Chondrocyte (in vitro differentiated cells): ENCODE measurements around the gene ZBTB7B. TPM values are rescaled to one million over a fixed set of nuclear protein-coding genes. Genes with fewer than 3 reads are reported as not detected.

ENCODE experiments used
- DNase-seq: peaks from one replicate; pipeline ENCODE4 v3.0.0; 2021; ENCODE audit warnings: mixed read lengths, low spot score
- H3K27ac Mint-ChIP-seq: one replicate; pipeline ENCODE4 v1.8.0; 2021; ENCODE audit warnings: mild to moderate bottlenecking, moderate library complexity, mixed read lengths; ENCODE audit not compliant: unreplicated experiment
- H3K27me3 Mint-ChIP-seq: 2 replicates; pipeline ENCODE4 v1.8.0; 2021; ENCODE audit warnings: low read depth, mixed read lengths
- H3K36me3 Mint-ChIP-seq: 2 replicates; pipeline ENCODE4 v1.8.0; 2021; ENCODE audit warnings: low read depth, mixed read lengths
- H3K4me1 Mint-ChIP-seq: 2 replicates; pipeline ENCODE4 v1.8.0; 2021; ENCODE audit warnings: low read depth, mild to moderate bottlenecking, mixed read lengths
- H3K4me3 Mint-ChIP-seq: one replicate; pipeline ENCODE4 v1.8.0; 2021; ENCODE audit warnings: mild to moderate bottlenecking, moderate library complexity, mixed read lengths; ENCODE audit not compliant: unreplicated experiment
- H3K9me3 Mint-ChIP-seq: 2 replicates; pipeline ENCODE4 v1.8.0; 2021; ENCODE audit warnings: low read depth, mixed read lengths
- microRNA-seq: library from miRNA; unstranded; fragments of <30 nt; microRNA quantifications from one replicate; pipeline ENCODE4 v1.2.0, GENCODE V29; 2020; ENCODE audit warnings: borderline number of aligned reads
- total RNA-seq: library from RNA; stranded (reverse); gene quantifications from 3 replicates; pipeline ENCODE4 v1.2.1, GENCODE V29; 2021
- TF ChIP-seq, protein P1 (sequence below): fragments of 200-600 bp; sonication (generic); IDR thresholded peaks from 2 replicates; pipeline ENCODE4 v1.5.0; 2021; ENCODE audit warnings: antibody characterized with exemption, mild to moderate bottlenecking, moderate library complexity

The ZBTB7B gene
- total RNA-seq, 1 donor from 2014 or later = 41.1 TPM

DNA sequence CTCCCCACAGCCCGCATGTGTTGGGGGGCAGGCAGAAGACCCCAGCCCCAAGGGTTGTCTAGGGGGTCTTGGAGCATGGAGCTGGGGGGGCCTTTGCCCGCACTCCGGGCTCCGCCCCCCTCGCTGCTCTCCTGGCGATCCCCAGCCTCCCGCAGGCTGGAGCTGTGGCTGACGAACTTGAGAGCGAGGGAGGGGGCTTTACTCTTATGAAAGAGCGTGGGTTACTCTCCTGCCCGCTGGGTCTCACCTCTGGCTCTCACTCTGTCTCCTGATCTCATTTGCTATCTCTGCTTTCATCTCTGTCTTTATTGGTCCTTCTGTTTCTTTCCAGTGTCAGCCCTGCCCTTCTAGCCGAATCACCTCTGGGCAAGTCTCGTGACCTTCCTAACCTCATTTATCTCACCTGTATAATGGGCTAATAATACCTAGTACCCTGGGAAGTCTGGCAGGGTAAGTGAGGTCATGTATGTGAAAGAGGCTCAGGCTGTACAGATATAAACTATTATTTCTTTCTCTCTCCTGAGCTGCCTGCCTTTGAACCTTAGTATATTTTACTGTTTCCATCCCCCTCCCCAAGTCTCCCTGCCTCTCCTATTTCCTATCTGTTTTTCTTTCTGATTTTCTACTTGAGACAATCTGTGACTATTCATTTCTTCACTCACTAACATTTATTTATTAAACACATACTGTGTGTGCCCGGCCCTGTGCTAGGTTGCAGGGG is 61.7 kb downstream of the ZBTB7B start:
- Mint-ChIP-seq H3K36me3 (peaks cover 6% of the 10 kb centered on the region), H3K27me3 (no peaks in the 10 kb centered on the region), H3K4me3 (peak overlapping the region; percentile 78), H3K9me3 (no peaks in the 10 kb centered on the region), H3K4me1 (peaks cover 34% of the 10 kb centered on the region), H3K27ac (peak overlapping the region; percentile 73)
- no peak for DNase-seq
- TF ChIP-seq, protein P1, sequence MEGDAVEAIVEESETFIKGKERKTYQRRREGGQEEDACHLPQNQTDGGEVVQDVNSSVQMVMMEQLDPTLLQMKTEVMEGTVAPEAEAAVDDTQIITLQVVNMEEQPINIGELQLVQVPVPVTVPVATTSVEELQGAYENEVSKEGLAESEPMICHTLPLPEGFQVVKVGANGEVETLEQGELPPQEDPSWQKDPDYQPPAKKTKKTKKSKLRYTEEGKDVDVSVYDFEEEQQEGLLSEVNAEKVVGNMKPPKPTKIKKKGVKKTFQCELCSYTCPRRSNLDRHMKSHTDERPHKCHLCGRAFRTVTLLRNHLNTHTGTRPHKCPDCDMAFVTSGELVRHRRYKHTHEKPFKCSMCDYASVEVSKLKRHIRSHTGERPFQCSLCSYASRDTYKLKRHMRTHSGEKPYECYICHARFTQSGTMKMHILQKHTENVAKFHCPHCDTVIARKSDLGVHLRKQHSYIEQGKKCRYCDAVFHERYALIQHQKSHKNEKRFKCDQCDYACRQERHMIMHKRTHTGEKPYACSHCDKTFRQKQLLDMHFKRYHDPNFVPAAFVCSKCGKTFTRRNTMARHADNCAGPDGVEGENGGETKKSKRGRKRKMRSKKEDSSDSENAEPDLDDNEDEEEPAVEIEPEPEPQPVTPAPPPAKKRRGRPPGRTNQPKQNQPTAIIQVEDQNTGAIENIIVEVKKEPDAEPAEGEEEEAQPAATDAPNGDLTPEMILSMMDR = no peak

DNA sequence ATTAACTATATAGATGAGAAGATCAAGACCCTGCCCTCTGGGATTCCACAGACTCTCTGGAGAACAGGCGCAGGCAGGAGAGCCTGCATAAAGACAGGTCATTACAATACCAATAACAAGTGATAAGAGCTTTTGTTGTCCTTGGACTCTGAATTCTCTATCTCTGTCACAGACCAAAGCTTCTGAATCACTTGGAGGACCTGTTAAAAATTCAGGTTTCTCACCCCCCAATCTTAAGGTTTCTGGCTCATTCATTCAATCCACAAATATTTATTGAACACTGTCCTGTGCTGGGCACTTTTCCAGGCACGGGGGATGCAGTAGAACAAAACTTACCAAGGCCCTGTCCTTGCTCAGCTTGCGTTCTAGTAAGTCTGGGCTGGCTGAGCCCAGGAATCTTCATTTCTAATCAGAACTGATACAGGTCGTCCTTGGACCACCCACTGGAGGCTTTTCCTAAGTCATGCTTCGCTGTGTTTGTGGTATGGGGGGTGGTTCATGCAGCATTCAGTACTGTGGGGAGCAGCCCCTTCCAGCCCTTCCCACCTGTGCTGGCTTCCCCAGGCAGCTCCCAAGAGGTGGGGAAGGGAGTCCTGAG is 62.3 kb downstream of the ZBTB7B start:
- Mint-ChIP-seq H3K4me1 (peaks cover 34% of the 10 kb centered on the region), H3K4me3 (peak overlapping the region; percentile 78), H3K9me3 (no peaks in the 10 kb centered on the region), H3K36me3 (peaks cover 6% of the 10 kb centered on the region), H3K27ac (peak overlapping the region; percentile 15), H3K27me3 (no peaks in the 10 kb centered on the region)
- TF ChIP-seq, protein P1 = no peak
- no peak for DNase-seq

DNA sequence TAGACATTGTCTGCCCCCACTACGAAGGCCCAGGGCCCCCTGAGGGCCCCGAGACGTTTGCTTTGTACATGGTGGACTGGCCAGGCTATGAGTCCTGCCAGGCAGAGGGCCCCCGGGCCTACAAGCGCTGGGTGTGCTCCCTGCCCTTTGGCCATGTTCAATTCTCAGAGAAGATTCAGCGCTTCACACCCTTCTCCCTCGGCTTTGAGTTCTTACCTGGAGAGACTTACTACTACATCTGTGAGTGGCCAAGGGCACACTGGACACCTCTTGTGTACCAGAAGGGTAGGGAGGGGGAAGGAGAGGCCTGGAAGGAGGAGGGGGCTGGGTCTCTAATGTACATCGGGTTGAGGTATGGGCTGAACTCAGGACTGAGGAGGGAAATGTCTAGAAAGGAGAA is 64.2 kb downstream of the ZBTB7B start:
- Mint-ChIP-seq H3K27me3 (no peaks in the 10 kb centered on the region), H3K36me3 (peaks cover 4% of the 10 kb centered on the region), H3K4me3 (no peak overlapping the region), H3K9me3 (no peaks in the 10 kb centered on the region), H3K27ac (no peak overlapping the region), H3K4me1 (peaks cover 38% of the 10 kb centered on the region)
- no peak for DNase-seq
- TF ChIP-seq, protein P1 = no peak

Small RNA genes within 50 kb of the gene (microRNA-seq; reads per million reads assigned to microRNA genes)
- gene MIR4258 = not detected

Other genes with a start within 250 kb of the ZBTB7B start
- 0.92 to 1.8 TPM (median 1.5 TPM) in 3 replicates for gene KCNN3, start 132.5 kb upstream of the ZBTB7B start, total RNA-seq
- gene PMVK, start 66.1 kb upstream of the ZBTB7B start, total RNA-seq = 27.5 to 31.6 TPM (median 30.7 TPM) in 3 replicates
- 47.1 to 60.2 TPM (median 57.1 TPM) in 3 replicates for gene PBXIP1, start 46.7 kb upstream of the ZBTB7B start, total RNA-seq
- 23.2 to 27.2 TPM (median 24.0 TPM) in 3 replicates for gene PYGO2, start 41.0 kb upstream of the ZBTB7B start, total RNA-seq
- gene SHC1, start 32.1 kb upstream of the ZBTB7B start, total RNA-seq = 251 to 316 TPM (median 256 TPM) in 3 replicates
- 23.2 to 34.0 TPM (median 26.8 TPM) in 3 replicates for gene CKS1B, start 28.1 kb upstream of the ZBTB7B start, total RNA-seq
- gene FLAD1, start 19.5 kb upstream of the ZBTB7B start, total RNA-seq = 23.0 to 30.8 TPM (median 28.7 TPM) in 3 replicates
- gene LENEP, start 9.2 kb upstream of the ZBTB7B start, total RNA-seq = 0.72 to 0.85 TPM in 2 of 3 replicates, not detected in the other
- 0.30 to 0.36 TPM (median 0.36 TPM) in 3 replicates for gene DCST2, start 31.0 kb downstream of the ZBTB7B start, total RNA-seq
- gene DCST1, start 31.0 kb downstream of the ZBTB7B start, total RNA-seq = not detected in 3 replicates
- 73.7 to 91.1 TPM (median 75.2 TPM) in 3 replicates for gene ADAM15, start 48.5 kb downstream of the ZBTB7B start, total RNA-seq
- gene EFNA4, start 60.9 kb downstream of the ZBTB7B start, total RNA-seq = 8.9 to 10.6 TPM (median 9.7 TPM) in 3 replicates
- gene EFNA3, start 76.0 kb downstream of the ZBTB7B start, total RNA-seq = 4.3 to 5.5 TPM (median 4.5 TPM) in 3 replicates
- gene EFNA1, start 125.1 kb downstream of the ZBTB7B start, total RNA-seq = 10.9 to 27.6 TPM (median 12.6 TPM) in 3 replicates
- 34.0 to 40.3 TPM (median 37.9 TPM) in 3 replicates for gene SLC50A1, start 133.1 kb downstream of the ZBTB7B start, total RNA-seq
- gene DPM3, start 137.7 kb downstream of the ZBTB7B start, total RNA-seq = 41.3 to 73.3 TPM (median 48.9 TPM) in 3 replicates
- gene KRTCAP2, start 170.5 kb downstream of the ZBTB7B start, total RNA-seq = 159 to 202 TPM (median 174 TPM) in 3 replicates
- gene TRIM46, start 171.0 kb downstream of the ZBTB7B start, total RNA-seq = 9.6 to 10.7 TPM (median 9.7 TPM) in 3 replicates
- 112 to 127 TPM (median 118 TPM) in 3 replicates for gene THBS3, start 205.1 kb downstream of the ZBTB7B start, total RNA-seq
- gene MTX1, start 205.9 kb downstream of the ZBTB7B start, total RNA-seq = 28.2 to 49.1 TPM (median 29.8 TPM) in 3 replicates